CD4-positive, alpha-beta T cell treated with Interleukin-6 at 100 ng/mL for 8 hours (primary cell): Measurements from ENCODE around the gene TANC2.
A peak's percentile ranks its signal among the peaks of the same experiment; 100 is the strongest.
"Not testable (repeated sequence)": the region's sequence is repeated elsewhere in the genome, so short reads cannot be mapped to it uniquely, and the experiment has no call there.

Source experiments
- DNase-seq: peaks from one replicate; pipeline ENCODE4 v3.0.0-alpha.2; 2020; ENCODE audit warnings: mixed read lengths, low spot score

TANC2 gene

GRCh38 chr17:62964506-62964905, 1.5 kb upstream of the TANC2 start:
- DNase-seq: no peak

- DNase-seq: peak; percentile 12
Observed at GRCh38 chr17:62965174-62965685, 805 bp upstream of the TANC2 start.

GRCh38 chr17:62966426-62967204, 580 bp downstream of the TANC2 start:
- DNase-seq: no peak

- no peak for DNase-seq
Observed at GRCh38 chr17:62967205-62967529, 1.1 kb downstream of the TANC2 start.

- DNase-seq: peak; percentile 78
Observed at GRCh38 chr17:62968445-62968923, 2.4 kb downstream of the TANC2 start.

- DNase-seq: no peak
Observed at GRCh38 chr17:62970610-62971009, 4.6 kb downstream of the TANC2 start.

GRCh38 chr17:62971853-62972252, 5.8 kb downstream of the TANC2 start:
- no peak for DNase-seq

GRCh38 chr17:62974788-62975187, 8.8 kb downstream of the TANC2 start:
- DNase-seq: no peak

- no peak for DNase-seq
Observed at GRCh38 chr17:62975206-62975605, 9.2 kb downstream of the TANC2 start.

GRCh38 chr17:62976643-62977231, 10.7 kb downstream of the TANC2 start:
- not testable (repeated sequence) for DNase-seq

GRCh38 chr17:62980842-62981241, 14.8 kb downstream of the TANC2 start:
- no peak for DNase-seq

- no peak for DNase-seq
Observed at GRCh38 chr17:62981933-62982332, 15.9 kb downstream of the TANC2 start.

GRCh38 chr17:62984801-62985200, 18.8 kb downstream of the TANC2 start:
- no peak for DNase-seq

GRCh38 chr17:62986549-62986948, 20.5 kb downstream of the TANC2 start:
- DNase-seq: no peak

GRCh38 chr17:62987136-62987535, 21.1 kb downstream of the TANC2 start:
- no peak for DNase-seq

GRCh38 chr17:62989501-62989900, 23.5 kb downstream of the TANC2 start:
- DNase-seq: no peak

GRCh38 chr17:62994931-62995330, 28.9 kb downstream of the TANC2 start:
- DNase-seq: no peak

- no peak for DNase-seq
Observed at GRCh38 chr17:62995377-62995885, 29.4 kb downstream of the TANC2 start.

GRCh38 chr17:62996221-62996620, 30.2 kb downstream of the TANC2 start:
- no peak for DNase-seq

GRCh38 chr17:62998166-62998565, 32.1 kb downstream of the TANC2 start:
- DNase-seq: no peak

- no peak for DNase-seq
Observed at GRCh38 chr17:62998665-62999393, 32.8 kb downstream of the TANC2 start.

- no peak for DNase-seq
Observed at GRCh38 chr17:62999736-63000135, 33.7 kb downstream of the TANC2 start.
